IPS-18a (cell line): ENCODE data around the gene ADAMTSL5.
"Not testable (repeated sequence)": the region's sequence is repeated elsewhere in the genome, so short reads cannot be mapped to it uniquely, and the experiment has no call there.

Source experiments
- H3K27ac ChIP-seq: one replicate; pipeline ENCODE4 v1.5.1; 2013; ENCODE audit warnings: low read length
- H3K27me3 ChIP-seq: one replicate; pipeline ENCODE4 v1.6.1; 2013; ENCODE audit warnings: mild to moderate bottlenecking, low read length; ENCODE audit not compliant: control insufficient read depth, insufficient read depth
- H3K36me3 ChIP-seq: one replicate; pipeline ENCODE4 v1.6.1; 2013; ENCODE audit warnings: low read depth, low read length; ENCODE audit not compliant: control insufficient read depth
- H3K4me1 ChIP-seq: one replicate; pipeline ENCODE4 v1.6.1; 2013; ENCODE audit warnings: low read depth, low read length; ENCODE audit not compliant: control insufficient read depth
- H3K4me3 ChIP-seq: one replicate; pipeline ENCODE4 v1.5.1; 2013; ENCODE audit warnings: low read length
- H3K9ac ChIP-seq: one replicate; pipeline ENCODE4 v1.6.1; 2013; ENCODE audit warnings: mild to moderate bottlenecking, low read length, moderate library complexity
- H3K9me3 ChIP-seq: one replicate; pipeline ENCODE4 v1.6.1; 2013; ENCODE audit warnings: low read depth, low read length; ENCODE audit not compliant: control insufficient read depth

Gene ADAMTSL5

GRCh38 chr19:1481224-1481892 lies 31.5 kb downstream of the ADAMTSL5 start:
- no peak overlapping the region for H3K9ac ChIP-seq
- no peaks in the 10 kb centered on the region for H3K4me1 ChIP-seq

GRCh38 chr19:1478934-1479707 lies 33.7 kb downstream of the ADAMTSL5 start, which contains the start of gene C19orf25:
TSS of gene C19orf25 (minus strand) at chr19:1479215. CDS start at chr19:1478903, 312 bp downstream.
- H3K9ac ChIP-seq: peak within 1 kb of the TSS; percentile 61
- H3K9me3 ChIP-seq: no peaks in the 10 kb centered on the region
- no peaks in the 10 kb centered on the region for H3K4me1 ChIP-seq
- H3K4me3 ChIP-seq: peak within 1 kb of the TSS; percentile 80
- no peaks in the 10 kb centered on the region for H3K27me3 ChIP-seq
- peak within 1 kb of the TSS; percentile 89 for H3K27ac ChIP-seq
- H3K36me3 ChIP-seq: no peaks in the 10 kb centered on the region

More at GRCh38 chr19:1481224-1481892, 31.5 kb downstream of the ADAMTSL5 start:
- H3K27me3 ChIP-seq: no peaks in the 10 kb centered on the region
- no peaks in the 10 kb centered on the region for H3K9me3 ChIP-seq
- H3K27ac ChIP-seq: no peak overlapping the region
- no peaks in the 10 kb centered on the region for H3K36me3 ChIP-seq
- H3K4me3 ChIP-seq: no peak overlapping the region

- H3K36me3 ChIP-seq, H3K4me3 ChIP-seq, H3K9me3 ChIP-seq, H3K27ac ChIP-seq, H3K4me1 ChIP-seq, H3K9ac ChIP-seq: not testable (repeated sequence)
- peaks cover 19% of the 10 kb centered on the region for H3K27me3 ChIP-seq
Measured at GRCh38 chr19:1477056-1477455, 35.8 kb downstream of the ADAMTSL5 start.

DNA sequence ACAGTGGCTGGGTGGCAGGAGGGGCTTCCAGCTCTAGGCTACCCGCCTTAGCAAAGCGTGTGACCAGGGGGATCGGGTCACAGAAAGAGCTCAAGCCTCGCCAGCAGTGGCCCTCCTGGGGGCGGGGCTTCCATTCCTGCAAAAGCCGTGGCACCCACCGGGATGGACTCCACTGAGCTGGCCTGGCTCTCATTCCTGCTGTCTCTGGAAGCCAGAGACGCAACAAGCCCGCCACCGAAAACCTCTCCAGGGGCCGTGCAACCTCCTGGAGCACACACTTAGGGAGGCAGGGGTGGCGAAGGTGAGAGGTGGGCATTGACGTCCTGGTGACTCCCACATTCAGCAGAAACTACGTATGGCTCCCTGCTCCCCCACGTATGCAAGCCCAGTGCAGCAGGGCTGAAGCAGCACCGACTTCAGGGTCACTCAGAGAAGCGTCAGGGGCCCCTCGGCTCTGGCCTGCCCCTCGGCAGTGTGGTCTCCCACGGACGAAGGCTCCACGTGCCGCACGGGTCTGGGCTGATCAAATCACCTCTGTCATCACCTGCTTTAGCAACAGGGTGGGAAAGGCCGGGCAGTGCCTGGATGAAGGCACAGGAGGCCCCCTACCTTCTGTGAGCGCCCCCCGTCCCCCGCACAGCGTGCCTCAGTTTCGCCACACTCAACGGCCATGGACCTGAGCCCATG lies 36.9 kb downstream of the ADAMTSL5 start:
- H3K27me3 ChIP-seq: peaks cover 30% of the 10 kb centered on the region
- no peaks in the 10 kb centered on the region for H3K9me3 ChIP-seq
- H3K9ac ChIP-seq: no peak overlapping the region
- no peaks in the 10 kb centered on the region for H3K4me1 ChIP-seq
- no peak overlapping the region for H3K27ac ChIP-seq
- H3K36me3 ChIP-seq: no peaks in the 10 kb centered on the region
- no peak overlapping the region for H3K4me3 ChIP-seq

- Histone ChIP-seq H3K27ac (no peak overlapping the region), H3K9ac (no peak overlapping the region), H3K9me3 (no peaks in the 10 kb centered on the region), H3K36me3 (no peaks in the 10 kb centered on the region), H3K4me1 (no peaks in the 10 kb centered on the region), H3K27me3 (peaks cover 40% of the 10 kb centered on the region), H3K4me3 (no peak overlapping the region)
Measured at GRCh38 chr19:1474765-1475351, 38.0 kb downstream of the ADAMTSL5 start.

DNA sequence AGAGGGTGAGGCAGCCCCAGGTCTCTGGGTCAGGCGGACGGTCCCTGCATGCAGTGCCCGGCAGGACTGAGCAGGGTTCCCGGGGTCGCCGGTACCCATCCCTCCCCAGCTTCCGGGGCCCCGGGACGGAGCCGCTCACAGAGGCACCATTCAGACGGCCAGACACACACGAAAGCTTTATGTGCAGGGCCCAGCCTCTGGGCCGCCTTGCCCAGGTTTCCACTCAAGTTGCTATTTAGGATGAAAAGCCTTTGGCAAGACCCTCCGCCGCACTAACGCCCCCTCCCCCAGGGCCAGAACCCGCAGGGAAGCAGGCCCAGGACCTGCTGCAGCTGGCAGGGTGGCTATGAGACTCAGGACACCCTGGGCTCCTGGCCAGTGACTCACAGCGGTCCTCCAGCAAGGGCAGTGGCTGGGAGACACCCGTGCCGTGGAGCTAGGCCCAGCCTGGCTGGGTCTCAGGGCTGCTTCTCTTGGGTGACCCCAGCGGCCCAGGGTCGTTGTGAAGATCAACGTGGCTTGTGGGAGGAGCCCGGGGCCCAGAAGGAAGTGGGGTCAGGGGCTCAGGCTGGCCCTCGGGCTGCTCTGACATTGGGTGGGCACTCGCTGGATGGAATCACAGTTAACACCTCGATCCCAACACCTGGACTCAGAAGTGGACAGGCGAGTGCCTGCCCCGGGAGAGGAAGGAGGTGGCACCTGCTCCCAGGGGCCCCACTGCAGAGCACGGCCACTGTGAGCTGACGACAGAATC lies 38.6 kb downstream of the ADAMTSL5 start:
- Histone ChIP-seq H3K27ac (no peak overlapping the region), H3K27me3 (peaks cover 47% of the 10 kb centered on the region), H3K36me3 (no peaks in the 10 kb centered on the region), H3K4me1 (no peaks in the 10 kb centered on the region), H3K4me3 (no peak overlapping the region), H3K9me3 (no peaks in the 10 kb centered on the region), H3K9ac (no peak overlapping the region)

DNA sequence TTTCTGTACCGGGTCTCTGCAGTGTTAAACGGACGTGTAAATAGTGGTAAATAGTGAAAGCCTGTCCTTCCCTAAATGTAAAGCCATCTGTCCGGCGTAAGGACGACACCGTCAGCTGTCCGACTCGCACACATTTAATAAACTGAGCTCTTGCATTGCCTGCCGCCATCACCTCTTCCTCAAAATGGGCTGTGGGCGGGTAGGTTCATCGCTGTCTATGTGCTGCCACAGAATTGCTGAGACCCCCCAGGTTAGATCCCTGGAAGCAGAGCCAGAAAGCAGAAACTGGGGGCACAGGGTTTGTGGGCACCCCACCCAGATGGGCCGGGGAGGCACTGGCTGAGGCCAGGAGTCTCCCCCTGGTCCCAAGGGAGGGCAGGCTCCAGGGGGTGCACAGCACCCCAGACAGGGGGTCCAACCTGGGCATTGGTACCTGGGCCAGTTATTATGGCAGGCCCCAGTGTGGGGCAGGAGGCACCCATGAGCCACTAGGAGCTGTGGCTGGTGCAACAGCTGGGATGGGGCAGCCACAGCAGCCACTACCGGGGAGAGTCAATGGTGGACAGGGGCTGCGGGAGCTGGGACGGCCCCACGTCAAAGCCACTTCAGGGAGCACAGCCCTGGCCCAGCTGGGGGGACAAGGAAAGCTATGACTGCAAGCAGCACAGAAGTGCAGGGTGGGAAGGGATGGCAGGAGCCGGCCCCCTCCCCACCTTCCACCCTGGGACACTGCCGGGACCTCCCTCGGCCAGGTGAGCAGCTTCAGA lies 39.6 kb downstream of the ADAMTSL5 start:
- no peaks in the 10 kb centered on the region for H3K36me3 ChIP-seq
- H3K4me1 ChIP-seq: no peaks in the 10 kb centered on the region
- no peaks in the 10 kb centered on the region for H3K9me3 ChIP-seq
- H3K27me3 ChIP-seq: peaks cover 56% of the 10 kb centered on the region
- H3K27ac ChIP-seq: no peak overlapping the region
- H3K4me3 ChIP-seq: no peak overlapping the region
- H3K9ac ChIP-seq: no peak overlapping the region

GRCh38 chr19:1472231-1473084 lies 40.4 kb downstream of the ADAMTSL5 start:
- Histone ChIP-seq H3K9me3 (no peaks in the 10 kb centered on the region), H3K27ac (no peak overlapping the region), H3K27me3 (peaks cover 64% of the 10 kb centered on the region), H3K9ac (no peak overlapping the region), H3K36me3 (no peaks in the 10 kb centered on the region), H3K4me1 (no peaks in the 10 kb centered on the region), H3K4me3 (no peak overlapping the region)

- H3K9ac ChIP-seq: no peak overlapping the region
- H3K4me3 ChIP-seq: peak overlapping the region; percentile 35
- no peaks in the 10 kb centered on the region for H3K4me1 ChIP-seq
- H3K9me3 ChIP-seq: no peaks in the 10 kb centered on the region
- peaks cover 73% of the 10 kb centered on the region for H3K27me3 ChIP-seq
- no peaks in the 10 kb centered on the region for H3K36me3 ChIP-seq
- no peak overlapping the region for H3K27ac ChIP-seq
Measured at GRCh38 chr19:1471515-1472160, 41.2 kb downstream of the ADAMTSL5 start.
